ENCODE results near the gene U2AF2. TPM values are rescaled to one million over a fixed set of nuclear protein-coding genes. Genes with fewer than 3 reads are reported as not detected.

Gene U2AF2
- total and polyA plus RNA-seq, 11 donors = 39.9 to 104 (median 72.7) TPM

DNA sequence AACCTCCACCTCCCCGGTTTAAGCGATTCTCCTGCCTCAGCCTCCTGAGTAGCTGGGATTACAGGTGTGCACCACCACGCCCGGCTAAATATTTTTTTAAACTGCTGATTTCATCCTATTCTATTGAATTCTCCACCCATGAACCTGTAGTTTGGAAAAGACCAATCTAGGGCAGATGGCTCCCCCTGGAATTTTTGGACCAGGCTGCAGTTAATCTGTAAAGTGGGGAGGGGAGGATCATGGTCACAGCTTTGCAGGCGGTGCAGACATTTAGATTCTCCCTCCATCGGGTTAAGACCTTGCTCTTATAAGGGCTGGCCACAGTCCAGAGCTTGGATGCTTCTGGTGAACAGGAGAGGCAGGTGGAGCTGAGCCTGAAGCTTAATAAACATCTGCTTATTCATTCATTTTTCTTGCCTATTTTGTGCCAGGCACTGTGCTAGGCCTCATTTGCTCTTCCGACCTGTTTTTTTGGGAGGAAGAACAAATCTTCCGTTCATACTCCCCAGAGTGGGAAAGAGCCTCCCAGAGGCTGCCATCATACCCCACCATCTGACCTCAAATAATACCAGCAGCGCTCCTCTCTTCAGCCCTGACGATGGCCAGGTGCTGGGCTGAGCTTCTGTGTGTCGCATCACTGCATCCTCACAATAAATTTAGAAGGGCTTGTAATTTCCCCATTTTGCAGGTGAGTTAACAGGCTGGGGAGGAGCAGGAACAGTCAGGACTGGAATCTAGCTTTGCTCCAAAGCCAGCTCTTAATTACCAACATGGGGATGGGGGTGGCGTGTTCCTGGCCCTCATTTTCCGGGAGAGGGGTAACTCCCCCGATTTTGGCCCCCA lies 7.7 kb upstream of the U2AF2 start:
- intact Hi-C loops (cut with DNase I) = no loop called here
- Histone ChIP-seq H3K36me3 (peaks cover 0 to 19% (median 13%) of the 10 kb centered on the region in 9 donors), H3K27ac (peak overlapping the region in 11 of 12 donors; percentile 77 to 93 (median 88)), H3K9me3 (no peaks in the 10 kb centered on the region), H3K4me1 (peaks cover 10 to 53% (median 39%) of the 10 kb centered on the region in 12 donors), H3K27me3 (no peaks in the 10 kb centered on the region), H3K4me3 (peak overlapping the region in 11 of 12 donors; percentile 68 to 96 (median 86))
- 41 to 43% (median 42%) methylated on average over 14 of the region's 14 CpGs for WGBS, 4 donors
- no peak for TF ChIP-seq POLR2A (IDR thresholded peaks at IDR 0.05)
- no peak for TF ChIP-seq CTCF (IDR thresholded peaks at IDR 0.05)
- no peak for DNase-seq
- no peak for ATAC-seq

GRCh38 chr19:55647732-55648584 lies 6.9 kb upstream of the U2AF2 start, which contains the start of gene CCDC106:
CCDC106 (plus strand) TSS chr19:55648212; CDS start chr19:55649047, 835 bp downstream.
- Histone ChIP-seq H3K9me3 (no peaks in the 10 kb centered on the region), H3K27me3 (no peaks in the 10 kb centered on the region), H3K4me3 (peak within 1 kb of the TSS; percentile 68 to 96 (median 86)), H3K27ac (peak within 1 kb of the TSS; percentile 69 to 93 (median 85)), H3K4me1 (peaks cover 7 to 47% (median 31%) of the 10 kb centered on the region in 12 donors), H3K36me3 (peaks cover 0 to 19% (median 13%) of the 10 kb centered on the region in 9 donors)
- DNase-seq (peak; percentile 75 to 86 (median 79)), ATAC-seq (peak; percentile 27 to 63 (median 58))
- intact Hi-C loops (cut with DNase I) = no loop called here
- 1 to 3% (median 1%) methylated on average over 24 to 87 of the region's 87 CpGs for WGBS, 4 donors
- TF ChIP-seq CTCF (IDR thresholded peaks at IDR 0.05) = no peak
- no peak for TF ChIP-seq POLR2A (IDR thresholded peaks at IDR 0.05)

DNA sequence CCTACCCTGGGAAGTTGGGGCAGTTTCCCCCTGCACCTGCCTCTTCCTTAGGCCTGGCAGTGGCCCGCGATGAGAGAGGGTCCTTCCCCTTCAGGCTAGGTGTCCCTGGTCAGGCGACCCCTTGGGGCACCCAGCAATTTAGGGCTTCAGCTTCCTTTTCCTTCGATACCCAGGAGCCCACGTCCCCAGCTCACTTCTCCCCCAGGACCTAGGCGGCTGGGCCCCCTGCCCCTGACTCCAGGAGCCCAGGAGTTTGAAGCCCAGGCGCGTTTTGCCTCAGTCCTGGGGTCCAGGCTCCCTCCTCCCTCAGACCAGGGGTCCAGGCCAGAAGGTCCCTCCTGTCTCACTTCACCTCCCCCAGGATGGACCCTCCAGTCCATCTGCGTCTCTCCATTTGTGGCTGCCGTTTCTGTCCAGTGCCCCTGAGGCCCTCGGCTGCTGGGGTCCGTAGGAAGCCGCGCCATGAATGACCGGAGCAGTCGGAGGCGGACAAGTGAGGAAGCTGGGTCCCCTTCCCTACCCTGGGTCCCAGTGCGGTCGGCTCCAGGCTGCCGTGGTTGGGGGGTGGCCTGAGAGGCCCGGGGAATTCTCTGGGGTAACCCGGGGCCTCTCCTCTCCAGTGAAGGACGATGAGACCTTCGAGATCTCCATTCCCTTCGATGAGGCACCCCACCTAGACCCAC lies 6.1 kb upstream of the U2AF2 start:
- H3K4me3 ChIP-seq = peak overlapping the region; percentile 68 to 96 (median 86)
- no peak for ATAC-seq
- H3K9me3 ChIP-seq = no peaks in the 10 kb centered on the region
- DNase-seq = no peak
- TF ChIP-seq CTCF (IDR thresholded peaks at IDR 0.05) (no peak), POLR2A (IDR thresholded peaks at IDR 0.05) (no peak)
- intact Hi-C loops (cut with DNase I) = no loop called here
- peak overlapping the region; percentile 69 to 93 (median 85) for H3K27ac ChIP-seq
- 20 to 27% (median 23%) methylated on average over 9 to 25 of the region's 25 CpGs for WGBS, 4 donors
- no peaks in the 10 kb centered on the region for H3K27me3 ChIP-seq
- peaks cover 0 to 19% (median 13%) of the 10 kb centered on the region in 9 donors for H3K36me3 ChIP-seq
- peaks cover 4 to 47% (median 30%) of the 10 kb centered on the region in 12 donors for H3K4me1 ChIP-seq

Measured in heart left ventricle (tissue), 16 donors.